Measurements from ENCODE around the gene EPAS1. TPM values are rescaled to one million over a fixed set of nuclear protein-coding genes. Genes with fewer than 3 reads are reported as not detected.

EPAS1 gene
- total and polyA plus RNA-seq, 2 of the 8 experiments (the other 6 are each of a cell fraction or from before 2014, with no cell fraction given), result 2.0 to 4.9 TPM

DNA sequence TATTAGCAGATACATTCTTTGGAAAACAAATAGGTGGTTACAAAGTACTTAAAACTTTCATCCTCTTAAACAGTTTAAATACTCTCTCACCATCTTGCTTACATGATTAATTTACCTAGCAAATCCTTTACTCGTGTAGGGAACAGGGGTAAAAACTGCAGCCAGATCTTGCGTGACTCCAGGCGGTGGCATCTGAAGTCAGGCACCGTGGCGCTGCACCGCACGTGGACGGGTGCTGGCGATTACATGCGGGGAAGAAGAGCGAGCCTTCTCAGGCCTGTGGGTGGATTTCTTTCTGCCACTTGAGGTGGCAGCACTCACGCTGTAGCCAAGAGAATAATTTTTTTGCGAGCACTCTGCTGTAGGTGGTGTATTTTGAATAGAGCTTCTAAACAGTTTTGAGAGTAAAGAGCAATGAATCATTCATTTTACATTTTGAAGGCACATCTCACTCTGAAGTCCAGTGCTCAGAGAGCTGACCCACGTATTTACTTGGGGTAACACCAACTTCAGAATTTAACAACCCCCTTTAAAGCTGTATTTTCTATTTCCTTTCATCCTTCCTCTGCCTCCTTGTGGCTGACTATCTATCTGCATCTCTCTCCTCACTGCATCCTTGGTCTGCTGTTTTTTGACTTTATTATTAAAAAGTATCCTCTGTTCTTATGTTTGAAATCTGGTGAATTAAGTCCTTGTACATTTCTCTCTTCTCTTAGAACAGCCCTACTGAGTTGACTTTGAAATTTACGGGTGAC lies 68.9 kb downstream of the EPAS1 start:
- FAIRE-seq, result no peak

More for the DNA sequence above, 68.9 kb downstream of the EPAS1 start:
- Histone ChIP-seq H3K14ac (ENCODE audit: insufficient read length) (no peak overlapping the region), H3K36me3 (ENCODE audit: control insufficient read depth in 2 of 4, insufficient read depth in 4 of 4, low read length in 3 of 4) (no peaks in the 10 kb centered on the region), H2BK5ac (ENCODE audit: low read depth, low read length) (no peak overlapping the region), H3K27ac (ENCODE audit: low read depth, low read length) (no peak overlapping the region), H3K9ac (replicated peaks in 1 of 4; ENCODE audit: extremely low read depth in 1 of 4, low read depth in 3 of 4, low read length in 3 of 4) (no peak overlapping the region), H3K4me3 (ENCODE audit: extremely low read depth in 1 of 4, insufficient read depth in 2 of 4, low read depth in 3 of 4, low read length in 4 of 4) (no peak overlapping the region), H3K9me3 (ENCODE audit: insufficient read depth in 2 of 2, low read depth in 1 of 2, low read length in 1 of 2) (peaks cover 0 to 3% of the 10 kb centered on the region in 2 experiments; a peak in 1 of 4 replicates), H3K79me2 (ENCODE audit: control insufficient read depth in 1 of 2, insufficient read depth in 2 of 2, low read length in 2 of 2) (no peaks in the 10 kb centered on the region), H4K5ac (ENCODE audit: insufficient read length, low read depth, low read length) (no peak overlapping the region), H3K4ac (replicated peaks; ENCODE audit: insufficient read length, low read depth, low read length) (no peak overlapping the region), H2BK20ac (ENCODE audit: low read length) (no peak overlapping the region), H4K91ac (replicated peaks; ENCODE audit: insufficient read length, low read length) (no peak overlapping the region), H4K20me1 (replicated peaks in 1 of 2; ENCODE audit: control insufficient read depth in 1 of 2, insufficient read depth in 2 of 2, low read length in 2 of 2) (no peaks in the 10 kb centered on the region), H2BK120ac (replicated peaks; ENCODE audit: low read depth, low read length) (no peak overlapping the region), H2AK5ac (ENCODE audit: low read depth, low read length) (no peak overlapping the region), H2AFZ (ENCODE audit: low read length) (no peak overlapping the region), H3K23ac (ENCODE audit: insufficient read length) (no peak overlapping the region), H2BK12ac (ENCODE audit: low read depth, low read length) (no peak overlapping the region), H3K79me1 (ENCODE audit: low read depth, low read length) (no peaks in the 10 kb centered on the region), H4K8ac (ENCODE audit: extremely low read depth, insufficient read depth, low read length) (no peak overlapping the region), H3K56ac (replicated peaks; ENCODE audit: insufficient read length, low read depth, low read length) (no peak overlapping the region), H2BK15ac (ENCODE audit: low read length) (no peak overlapping the region), H3K27me3 (replicated peaks in 1 of 4; ENCODE audit: control insufficient read depth in 3 of 4, extremely low read depth in 1 of 4, insufficient read depth in 3 of 4, low read length in 3 of 4) (no peaks in the 10 kb centered on the region), H3K18ac (ENCODE audit: extremely low read depth, low read length) (no peak overlapping the region), H3K4me2 (ENCODE audit: insufficient read depth in 1 of 2, low read depth in 2 of 2, low read length in 2 of 2) (no peak overlapping the region), H3K23me2 (ENCODE audit: low read depth, low read length) (no peaks in the 10 kb centered on the region), H3K4me1 (replicated peaks in 1 of 4; ENCODE audit: control insufficient read depth in 3 of 4, insufficient read depth in 4 of 4, low read length in 3 of 4) (no peaks in the 10 kb centered on the region)
- TF ChIP-seq RAD21 (IDR thresholded peaks at IDR 0.05 in 1 of 2, conservative IDR thresholded peaks at IDR 0.05 in 1 of 2; ENCODE audit: low read depth in 2 of 2, low read length in 2 of 2) (peak; percentile 55 to 67), ASH2L (IDR thresholded peaks at IDR 0.05; ENCODE audit: low read length) (no peak)
- TF ChIP-seq, protein P1, sequence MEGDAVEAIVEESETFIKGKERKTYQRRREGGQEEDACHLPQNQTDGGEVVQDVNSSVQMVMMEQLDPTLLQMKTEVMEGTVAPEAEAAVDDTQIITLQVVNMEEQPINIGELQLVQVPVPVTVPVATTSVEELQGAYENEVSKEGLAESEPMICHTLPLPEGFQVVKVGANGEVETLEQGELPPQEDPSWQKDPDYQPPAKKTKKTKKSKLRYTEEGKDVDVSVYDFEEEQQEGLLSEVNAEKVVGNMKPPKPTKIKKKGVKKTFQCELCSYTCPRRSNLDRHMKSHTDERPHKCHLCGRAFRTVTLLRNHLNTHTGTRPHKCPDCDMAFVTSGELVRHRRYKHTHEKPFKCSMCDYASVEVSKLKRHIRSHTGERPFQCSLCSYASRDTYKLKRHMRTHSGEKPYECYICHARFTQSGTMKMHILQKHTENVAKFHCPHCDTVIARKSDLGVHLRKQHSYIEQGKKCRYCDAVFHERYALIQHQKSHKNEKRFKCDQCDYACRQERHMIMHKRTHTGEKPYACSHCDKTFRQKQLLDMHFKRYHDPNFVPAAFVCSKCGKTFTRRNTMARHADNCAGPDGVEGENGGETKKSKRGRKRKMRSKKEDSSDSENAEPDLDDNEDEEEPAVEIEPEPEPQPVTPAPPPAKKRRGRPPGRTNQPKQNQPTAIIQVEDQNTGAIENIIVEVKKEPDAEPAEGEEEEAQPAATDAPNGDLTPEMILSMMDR (IDR thresholded peaks at IDR 0.05; ENCODE audit: control extremely low read depth in 1 of 3, insufficient read depth in 1 of 3, low read depth in 1 of 3, low read length in 3 of 3), result peak in 2 of 3 experiments; percentile 52 to 53; a peak in 2 of 4 replicates
- CTCF ChIA-PET (ENCODE audit: partially characterized antibody), result interaction anchor here (0.8 to 5.8 kb wide), 63 partner anchors 11 to 496 kb away, joined by 3 to 52 read pairs (median 4); partner anchors contain the start of gene EPAS1
- no peak for DNase-seq (ENCODE audit: low read depth in 1 of 2, low spot score in 2 of 2)
- POLR2A ChIA-PET (ENCODE audit: partially characterized antibody), result interaction anchor here (0.6 to 1.7 kb wide), 2 partner anchors 231 to 373 kb away, joined by 3 to 6 read pairs; no protein-coding TSS in a partner anchor
- WGBS, 2 experiments (ENCODE audit: extremely low coverage in 1 of 2, insufficient coverage in 1 of 2, insufficient read length in 1 of 2, insufficient replicate concordance in 2 of 2, low coverage in 1 of 2, low lambda C conversion rate in 2 of 2, missing lambda C conversion rate in 1 of 2), result 87% methylated on average over 15 of the region's 15 CpGs; no CpG with 5 or more reads in 1 of the 2 experiments
